Measurements from ENCODE around the gene HIPK1.

GRCh38 chr1:113930499-113931161 lies 1.5 kb downstream of the HIPK1 start:
- TF ChIP-seq CTCF (IDR thresholded peaks at IDR 0.05) (no peak), EZH2phosphoT487 (IDR thresholded peaks at IDR 0.05) (no peak), EZH2 (IDR thresholded peaks at IDR 0.05) (no peak)
